Activated CD4-positive, alpha-beta T cell treated with anti-CD3 and anti-CD28 coated beads, Interleukin-2, amount 50 U/mL, for 16 hours (primary cell): ENCODE measurements around the gene FDCSP.
"Not testable (repeated sequence)": the region's sequence is repeated elsewhere in the genome, so short reads cannot be mapped to it uniquely, and the experiment has no call there.

Experiments
- DNase-seq: peaks from one replicate; pipeline ENCODE4 v3.0.0-alpha.2; 2020

Gene FDCSP

DNA sequence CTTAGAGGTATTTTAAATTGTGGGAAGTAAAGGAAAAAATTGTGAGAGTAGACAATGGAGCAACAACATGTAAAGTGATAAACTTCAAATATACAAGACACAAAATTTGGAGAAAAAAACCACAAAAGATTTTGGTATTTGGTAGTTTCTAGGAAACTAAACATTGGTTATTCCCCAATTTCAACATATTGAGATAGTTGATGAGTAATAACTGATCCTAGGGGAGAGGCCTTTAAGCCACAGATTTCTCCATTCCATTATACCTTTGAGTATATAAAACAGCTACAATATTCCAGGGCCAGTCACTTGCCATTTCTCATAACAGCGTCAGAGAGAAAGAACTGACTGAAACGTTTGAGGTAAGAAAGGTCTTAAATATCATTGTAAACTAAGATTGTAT is at the start of gene FDCSP:
TSS of gene FDCSP (plus strand) at position 301 of the 400 bp plus-strand sequence. CDS start 5,071 bp downstream, outside the sequence.
- DNase-seq = no peak

DNA sequence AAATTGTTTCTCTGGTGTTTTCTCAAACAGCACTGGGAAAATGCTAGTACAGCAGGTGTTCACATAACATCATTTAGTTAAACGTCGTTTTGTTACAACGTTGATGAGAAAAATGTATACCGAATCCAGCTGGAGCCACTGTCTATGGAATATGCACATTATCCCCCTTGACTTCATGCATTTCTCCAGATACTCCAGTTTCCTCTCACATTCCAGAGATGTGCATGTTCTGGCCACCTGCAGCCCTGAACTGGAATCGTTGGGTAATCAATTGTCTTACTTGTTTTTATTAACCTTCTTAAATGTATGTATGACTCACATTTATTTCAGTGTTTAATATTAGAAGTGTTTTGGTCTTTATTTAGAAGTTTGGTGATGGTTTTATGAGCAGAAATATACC is 48.8 kb upstream of the FDCSP start:
- DNase-seq = no peak

DNA sequence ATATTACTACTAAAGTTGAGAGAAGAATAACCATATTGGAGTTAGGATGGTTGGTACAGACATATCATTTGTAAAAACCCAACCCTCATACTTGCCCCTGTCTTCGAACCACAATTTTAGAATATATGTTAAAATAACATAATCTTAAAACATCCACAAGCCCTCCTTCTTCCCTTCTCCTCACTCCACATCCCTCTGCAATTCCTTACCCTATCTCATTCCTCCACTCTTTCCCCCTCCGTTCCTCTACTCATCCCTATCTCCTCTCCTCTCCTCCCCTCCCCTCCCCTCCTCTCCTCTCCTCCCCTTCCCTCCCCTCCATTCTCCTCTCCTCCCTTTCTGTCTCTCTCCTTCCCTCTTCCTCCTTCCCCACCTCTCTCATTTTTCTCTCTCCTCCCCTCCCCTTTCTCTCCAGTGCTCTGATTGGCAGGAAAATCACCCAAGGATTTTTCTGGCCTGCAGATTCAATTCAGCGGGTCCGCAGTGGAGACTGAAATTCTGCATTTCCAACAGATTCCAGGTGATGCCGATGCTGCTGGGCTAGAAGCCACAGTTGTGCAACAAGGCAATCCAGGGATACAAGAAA is 47.8 kb upstream of the FDCSP start:
- DNase-seq = no peak

DNA sequence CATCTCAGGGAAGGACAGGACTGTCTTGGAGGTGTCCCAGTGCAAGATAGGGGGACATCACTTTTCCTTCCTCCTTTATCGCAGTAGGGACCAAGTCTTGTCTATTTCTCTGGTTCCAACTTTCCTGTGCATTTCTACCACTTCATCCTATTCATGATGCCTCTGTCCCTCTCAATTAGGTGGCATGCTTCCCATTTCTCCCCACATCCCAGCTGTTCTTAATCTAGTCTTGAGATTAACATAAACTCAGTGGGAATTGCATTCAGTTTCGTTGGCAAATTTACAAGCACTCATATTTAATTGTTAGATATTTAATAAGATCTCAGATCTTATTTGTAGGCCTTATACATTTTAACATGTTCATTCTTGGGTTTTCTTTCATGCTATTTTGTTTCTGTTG is 46.1 kb upstream of the FDCSP start:
- DNase-seq = no peak

DNA sequence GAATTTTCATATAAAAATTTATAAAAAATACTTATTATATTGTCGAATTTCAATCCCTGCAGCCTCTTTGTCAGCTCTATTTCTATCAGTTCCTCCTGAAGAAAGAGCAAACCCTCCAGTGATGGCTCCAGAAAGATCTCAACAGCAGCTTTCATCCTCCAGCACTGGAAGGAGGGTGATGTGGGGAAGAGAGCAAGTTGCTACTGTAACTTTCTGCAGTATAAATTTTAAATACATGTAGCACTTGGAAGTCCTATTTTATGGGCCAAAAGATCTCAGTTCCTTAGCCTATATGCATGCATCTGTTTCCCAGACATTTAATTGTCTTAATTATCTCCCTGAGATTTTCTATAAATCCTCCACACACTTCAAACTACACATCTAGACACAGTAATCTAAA is 44.1 kb upstream of the FDCSP start:
- DNase-seq = no peak

DNA sequence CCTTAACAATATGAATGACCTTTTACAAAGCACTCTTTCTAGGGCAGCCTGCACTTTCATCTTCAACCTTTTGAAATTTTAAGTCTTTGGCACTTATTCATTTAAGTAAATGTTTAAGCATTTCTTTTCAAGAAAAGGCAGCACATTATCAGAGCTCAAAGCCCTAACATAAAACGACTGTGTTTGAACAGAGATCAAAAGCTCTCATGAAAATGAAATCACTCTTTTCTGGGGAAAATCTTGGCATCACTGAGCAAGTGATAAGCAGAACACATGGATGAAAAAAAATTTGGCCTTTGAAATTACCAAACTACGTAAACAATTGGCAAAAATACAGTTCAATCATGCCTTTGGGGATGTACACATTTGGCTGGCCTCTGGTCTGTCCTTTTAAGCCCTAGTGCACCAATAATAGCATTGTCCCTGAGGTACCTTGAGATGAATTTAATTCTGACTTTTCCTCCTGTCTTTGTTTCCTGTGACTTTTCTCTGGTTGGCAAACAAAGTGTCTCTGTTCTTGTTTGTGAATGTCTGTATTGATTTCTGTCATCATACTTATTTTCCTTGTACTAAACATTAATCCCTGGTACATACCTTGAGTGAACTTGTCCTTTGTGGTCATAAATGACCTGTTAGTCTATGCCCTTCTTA is 43.3 kb upstream of the FDCSP start:
- no peak for DNase-seq

DNA sequence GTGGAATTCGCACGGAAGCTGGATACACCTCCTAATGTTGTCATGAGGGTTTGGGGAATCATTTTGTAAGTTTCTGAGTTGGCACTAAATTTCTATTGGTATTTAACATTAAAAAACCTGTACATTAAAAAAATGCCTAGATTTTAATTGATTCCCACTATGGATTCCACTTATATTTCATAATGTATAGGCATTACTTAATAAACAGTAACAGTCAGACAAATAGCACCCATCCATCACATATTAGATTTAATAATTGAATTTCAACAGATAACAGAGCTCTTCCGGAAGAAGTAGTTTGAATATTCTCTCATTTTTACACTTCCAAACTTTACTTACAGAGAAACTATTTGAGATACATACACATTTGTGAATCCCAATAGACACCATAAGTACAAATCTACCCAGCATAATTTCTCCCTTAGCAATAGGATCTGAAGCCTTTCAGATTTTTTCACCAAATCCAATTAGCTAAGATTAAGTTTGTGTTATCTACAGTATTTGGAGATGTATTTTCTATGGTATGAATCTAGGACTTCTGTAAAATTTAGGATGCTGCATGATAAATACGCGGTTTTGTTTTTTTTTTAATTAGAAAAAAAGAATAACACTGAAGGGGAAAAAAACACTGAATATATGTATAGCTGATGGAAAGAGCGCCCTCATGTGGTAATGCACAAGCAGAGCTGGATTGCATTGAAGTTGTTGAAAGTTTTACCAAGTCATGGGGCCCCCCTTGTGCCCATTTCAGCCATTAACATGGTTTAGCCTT is 42.6 kb upstream of the FDCSP start:
- peak; percentile 32 for DNase-seq

DNA sequence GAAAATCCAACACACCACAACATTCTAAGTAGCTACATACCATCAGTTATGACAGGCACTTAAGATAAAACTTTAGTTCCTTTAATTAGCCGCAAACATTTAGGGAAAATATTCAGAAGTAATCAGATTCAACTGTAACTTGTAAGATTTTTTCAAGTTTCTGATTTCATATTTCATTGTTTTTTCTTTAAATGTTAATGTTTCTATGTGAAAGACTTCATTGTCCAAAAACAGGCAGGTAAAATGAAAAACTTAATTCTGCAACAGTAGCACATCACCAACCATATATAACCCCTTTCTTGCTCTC is 42.0 kb upstream of the FDCSP start:
- no peak for DNase-seq

DNA sequence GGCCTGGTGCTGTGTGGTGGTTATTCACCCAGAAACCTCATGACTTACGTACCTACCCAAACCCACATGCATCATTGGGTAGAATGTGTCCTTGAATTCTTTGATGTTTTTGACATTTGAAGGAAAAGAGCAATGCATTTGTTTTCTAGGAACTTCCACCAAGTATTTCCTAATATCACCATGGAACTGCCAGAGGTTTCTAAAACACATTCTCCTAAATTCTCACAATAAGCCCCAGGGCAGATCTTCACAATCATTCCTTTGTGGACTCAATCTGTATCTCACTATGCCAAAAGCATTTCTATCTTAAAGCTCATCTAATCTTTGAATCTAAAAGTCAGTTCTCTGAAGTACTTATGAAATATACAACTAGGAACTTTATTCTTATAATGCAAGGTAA is 38.7 kb upstream of the FDCSP start:
- DNase-seq = no peak

DNA sequence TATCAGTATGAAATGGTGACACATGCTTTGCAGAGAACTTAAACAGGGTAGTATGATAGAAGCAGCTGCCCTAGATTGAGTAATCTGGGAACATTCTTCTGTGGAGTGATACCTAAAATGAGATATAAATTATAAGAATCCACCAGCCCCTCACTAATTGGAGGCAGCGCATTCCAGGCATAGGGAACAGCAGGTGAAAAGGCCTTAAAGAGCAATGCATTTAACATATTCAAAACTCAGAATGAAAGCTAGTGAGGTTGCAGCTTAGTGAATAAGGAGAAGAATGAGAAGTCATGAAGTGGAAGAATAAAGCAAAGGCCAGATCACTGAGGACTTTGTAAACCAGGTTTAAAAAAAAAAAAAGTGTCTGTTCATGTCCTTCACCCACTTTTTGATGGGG is 35.3 kb upstream of the FDCSP start:
- DNase-seq = no peak

DNA sequence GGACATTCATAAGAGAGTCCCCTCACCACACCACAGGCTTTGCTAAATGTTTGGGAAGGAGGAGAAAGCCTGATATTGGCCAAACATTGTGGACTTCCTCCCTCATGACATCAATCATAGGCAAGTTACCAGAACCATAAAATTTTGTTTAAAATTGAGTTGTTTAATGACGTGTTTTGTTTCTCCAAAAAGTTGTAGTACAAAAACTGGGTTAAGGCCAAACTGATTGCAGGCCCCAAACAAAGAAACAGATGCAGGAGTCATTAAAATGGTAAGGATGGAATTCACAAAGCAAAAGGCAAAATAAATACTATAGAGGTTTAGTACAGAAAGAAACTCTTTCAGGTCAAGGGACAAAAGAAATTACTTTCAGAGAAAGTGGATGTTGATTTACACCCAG is 34.3 kb upstream of the FDCSP start:
- no peak for DNase-seq

DNA sequence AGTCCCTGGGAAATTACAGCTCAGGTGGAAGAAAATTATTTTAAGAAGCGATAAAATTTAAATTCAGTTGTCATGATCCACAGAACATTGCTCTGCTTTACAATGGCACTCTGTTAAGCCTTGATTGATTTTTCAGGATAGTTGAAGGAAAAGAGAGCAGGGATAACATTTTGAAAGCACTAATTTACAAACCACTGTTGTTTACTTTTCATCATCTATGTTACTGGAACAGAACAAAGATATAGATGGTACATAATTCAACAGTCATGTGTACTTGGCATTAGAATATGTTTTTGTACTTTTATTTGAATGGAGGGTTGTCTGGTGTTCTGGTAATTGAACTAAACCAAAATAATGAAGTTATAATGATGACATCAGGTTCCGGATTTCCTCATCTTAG is 33.0 kb upstream of the FDCSP start:
- no peak for DNase-seq

DNA sequence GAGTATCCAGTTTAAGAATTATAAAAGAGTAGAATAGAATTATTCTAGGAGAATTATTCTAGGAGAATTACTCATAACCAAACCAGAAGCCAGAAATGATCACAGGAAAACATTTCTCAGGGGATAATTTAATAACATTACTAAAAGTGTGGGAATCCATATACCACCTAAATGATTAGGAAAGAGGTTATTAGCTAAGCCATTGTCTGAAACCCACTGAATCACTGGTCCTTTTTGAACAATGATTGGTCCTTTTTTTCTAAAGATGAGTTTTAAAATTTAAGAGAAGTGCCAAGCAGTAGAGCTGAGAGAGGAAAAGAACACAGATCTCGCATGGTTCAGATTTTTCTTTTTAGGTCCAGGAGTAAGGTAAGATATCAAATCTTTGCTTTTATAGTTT is 30.5 kb upstream of the FDCSP start, which contains the start of gene ODAM:
TSS of gene ODAM (plus strand) at position 301 of the 400 bp plus-strand sequence. CDS start 819 bp downstream, outside the sequence.
- no peak for DNase-seq

DNA sequence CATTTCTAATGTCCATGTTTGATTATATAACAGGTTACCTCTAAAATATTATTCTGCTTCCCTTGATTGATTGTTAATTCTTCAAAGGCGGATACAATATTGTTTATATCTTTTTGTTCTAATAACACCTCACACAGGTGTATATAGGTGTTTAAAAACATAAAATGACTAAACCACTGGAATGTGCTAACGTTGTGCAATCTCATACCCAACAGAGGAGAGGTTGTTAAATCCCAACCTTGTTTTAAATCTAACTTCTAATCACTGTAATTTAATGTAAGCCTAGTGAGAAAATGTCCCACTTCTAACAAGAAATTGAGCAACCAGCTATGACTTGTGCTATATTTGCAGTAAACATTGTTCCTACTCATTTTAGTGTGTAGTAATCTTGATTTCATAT is 29.1 kb upstream of the FDCSP start:
- DNase-seq = no peak

DNA sequence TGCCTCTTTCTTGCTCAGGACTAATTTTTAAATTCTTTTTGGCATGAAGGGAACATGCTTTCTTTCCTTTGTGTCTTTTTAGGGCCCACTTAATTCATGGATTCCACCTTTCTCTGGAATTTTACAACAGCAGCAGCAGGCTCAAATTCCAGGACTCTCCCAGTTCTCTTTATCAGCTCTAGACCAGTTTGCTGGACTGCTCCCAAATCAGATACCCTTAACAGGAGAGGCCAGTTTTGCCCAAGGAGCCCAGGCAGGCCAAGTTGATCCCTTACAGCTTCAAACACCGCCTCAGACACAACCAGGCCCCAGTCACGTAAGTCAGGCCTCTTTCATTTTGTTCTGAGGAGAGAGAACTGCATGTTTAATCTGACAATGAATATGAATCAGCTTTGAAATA is 28.1 kb upstream of the FDCSP start:
- DNase-seq = no peak

DNA sequence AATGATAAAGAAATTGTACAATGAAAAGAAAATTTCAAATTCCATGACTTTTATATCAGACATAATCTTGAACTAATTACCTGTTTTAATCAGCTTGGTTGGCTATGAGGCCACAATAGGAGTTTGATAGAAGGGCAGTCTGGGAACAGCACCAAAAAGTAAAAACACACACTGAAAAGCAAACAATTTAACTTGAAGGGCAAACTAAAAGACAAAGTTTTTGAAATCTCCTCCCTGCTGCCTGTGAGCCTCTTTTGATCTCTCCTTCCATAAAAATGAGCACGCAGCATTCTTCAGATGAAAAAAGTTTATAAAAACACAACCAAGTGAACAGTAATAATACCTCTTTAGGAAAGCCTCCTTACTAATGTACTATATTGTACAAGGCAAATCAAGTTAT is 22.3 kb upstream of the FDCSP start:
- DNase-seq = no peak

DNA sequence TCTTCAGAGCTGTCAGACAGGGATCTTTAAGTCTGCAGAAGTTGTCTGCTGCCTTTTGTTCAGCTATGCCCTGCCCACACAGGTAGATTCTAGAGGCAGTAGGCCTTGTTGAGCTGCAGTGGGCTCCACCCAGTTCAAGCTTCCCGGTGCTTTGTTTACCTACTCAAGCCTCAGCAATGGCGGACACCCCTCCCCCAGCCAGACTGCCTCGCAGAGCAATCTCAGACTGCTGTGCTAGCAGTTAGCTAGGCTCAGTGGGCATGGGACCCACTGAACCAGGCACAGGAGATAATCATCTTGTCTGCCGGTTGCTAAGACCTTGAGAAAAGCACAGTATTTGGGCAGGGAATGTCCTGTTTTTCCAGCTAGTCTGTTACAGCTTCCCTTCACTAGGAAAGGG is 13.2 kb upstream of the FDCSP start:
- not testable (repeated sequence) for DNase-seq

DNA sequence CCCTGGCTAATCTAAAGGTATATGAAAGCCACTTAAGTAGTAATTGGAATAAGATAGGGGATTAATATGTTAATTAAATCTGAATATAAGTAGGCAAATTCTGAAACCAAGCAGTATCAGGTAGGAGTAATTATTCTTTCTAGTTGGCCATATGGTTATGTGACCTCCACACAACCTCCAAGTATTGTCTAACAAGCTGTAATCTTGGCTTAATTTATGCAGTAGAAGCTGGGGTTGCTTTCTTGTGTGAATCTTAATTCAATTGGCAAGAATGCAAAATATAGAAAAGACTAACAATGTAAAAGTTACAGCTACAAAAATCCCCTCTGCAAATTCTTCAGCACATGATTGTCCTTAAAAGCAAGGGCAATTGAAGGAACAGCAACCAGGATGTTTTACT is 9.8 kb upstream of the FDCSP start:
- not testable (repeated sequence) for DNase-seq

DNA sequence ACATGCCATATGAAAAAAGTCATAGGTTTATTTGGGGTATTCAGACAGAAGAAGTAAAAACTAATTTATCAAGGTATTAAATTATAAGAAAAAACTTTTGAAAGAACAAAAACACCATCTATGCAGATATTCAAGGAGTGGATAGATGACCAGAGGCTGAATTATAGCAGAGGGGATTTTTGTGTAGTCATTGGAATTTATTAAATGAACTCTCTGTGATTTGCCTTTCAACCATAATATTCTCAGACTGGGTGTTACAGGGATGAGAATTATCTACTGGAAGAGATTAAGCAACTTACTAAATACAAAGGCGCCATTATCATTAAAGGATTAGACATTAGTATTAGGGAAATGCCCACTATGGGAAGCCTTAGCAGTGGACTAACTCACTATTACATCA is 9.4 kb upstream of the FDCSP start:
- not testable (repeated sequence) for DNase-seq

DNA sequence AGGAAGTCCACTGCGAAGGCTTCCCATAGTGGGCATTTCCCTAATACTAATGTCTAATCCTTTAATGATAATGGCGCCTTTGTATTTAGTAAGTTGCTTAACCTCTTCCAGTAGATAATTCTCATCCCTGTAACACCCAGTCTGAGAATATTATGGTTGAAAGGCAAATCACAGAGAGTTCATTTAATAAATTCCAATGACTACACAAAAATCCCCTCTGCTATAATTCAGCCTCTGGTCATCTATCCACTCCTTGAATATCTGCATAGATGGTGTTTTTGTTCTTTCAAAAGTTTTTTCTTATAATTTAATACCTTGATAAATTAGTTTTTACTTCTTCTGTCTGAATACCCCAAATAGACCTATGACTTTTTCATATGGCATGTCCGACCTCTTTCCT is 4.5 kb upstream of the FDCSP start:
- DNase-seq = not testable (repeated sequence)

DNA sequence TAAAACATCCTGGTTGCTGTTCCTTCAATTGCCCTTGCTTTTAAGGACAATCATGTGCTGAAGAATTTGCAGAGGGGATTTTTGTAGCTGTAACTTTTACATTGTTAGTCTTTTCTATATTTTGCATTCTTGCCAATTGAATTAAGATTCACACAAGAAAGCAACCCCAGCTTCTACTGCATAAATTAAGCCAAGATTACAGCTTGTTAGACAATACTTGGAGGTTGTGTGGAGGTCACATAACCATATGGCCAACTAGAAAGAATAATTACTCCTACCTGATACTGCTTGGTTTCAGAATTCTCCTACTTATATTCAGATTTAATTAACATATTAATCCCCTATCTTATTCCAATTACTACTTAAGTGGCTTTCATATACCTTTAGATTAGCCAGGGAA is 4.1 kb upstream of the FDCSP start:
- DNase-seq = not testable (repeated sequence)

DNA sequence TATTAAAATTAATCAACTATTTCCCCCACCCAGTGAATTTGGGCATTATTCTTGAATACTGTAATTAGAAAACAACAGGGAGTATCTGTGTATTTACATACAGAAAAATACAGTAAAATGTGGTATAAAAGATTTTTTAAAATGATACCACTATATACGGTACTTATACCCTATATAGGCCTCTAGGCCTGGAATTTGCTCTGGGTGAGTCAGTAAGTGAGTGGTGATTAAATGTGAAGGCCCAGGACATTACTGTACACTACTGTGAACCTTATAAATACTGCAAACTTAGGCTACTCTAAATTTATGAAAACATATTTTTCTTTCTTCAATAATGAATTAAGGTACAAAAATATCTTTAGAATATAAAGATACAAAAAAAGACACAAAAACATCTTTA is 10.2 kb downstream of the FDCSP start:
- DNase-seq = no peak

DNA sequence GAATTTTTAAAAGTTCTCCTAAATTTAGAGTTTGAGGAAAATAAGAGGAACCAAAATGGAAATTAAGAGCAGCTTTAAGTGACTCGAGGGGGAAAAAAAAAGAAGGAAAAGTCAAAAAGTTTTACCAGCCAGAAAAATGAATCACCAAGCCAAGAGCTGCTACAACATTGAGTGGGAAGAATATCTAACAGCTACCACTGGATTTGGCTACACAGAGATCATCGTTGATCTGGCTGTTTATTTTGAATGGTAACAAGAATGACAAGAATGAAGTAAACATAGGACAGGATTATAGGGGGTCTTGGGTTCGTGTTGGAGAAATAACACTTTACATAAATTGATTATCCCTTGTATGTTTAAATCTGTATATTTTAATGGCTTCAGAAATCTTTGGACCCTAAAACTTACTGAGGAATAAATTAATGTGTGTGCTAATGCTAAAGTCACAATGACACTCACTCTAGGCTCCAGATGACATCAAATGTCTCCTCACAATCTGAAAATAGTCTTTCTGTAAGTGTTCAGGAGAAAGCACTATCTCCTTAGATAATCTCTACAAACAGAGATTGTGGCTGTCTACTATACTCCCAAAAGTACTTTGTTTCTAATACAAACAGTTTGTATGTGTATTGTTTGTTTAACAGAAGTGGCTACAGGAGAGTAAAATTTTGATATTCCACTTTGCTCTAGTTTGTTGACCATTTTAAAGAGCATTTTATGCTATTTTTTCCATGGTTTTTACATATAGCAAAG is 13.4 kb downstream of the FDCSP start:
- no peak for DNase-seq
